ENCODE data around the gene SPATA7. TPM values are rescaled to one million over a fixed set of nuclear protein-coding genes. Genes with fewer than 3 reads are reported as not detected.
A peak's percentile ranks its signal among the peaks of the same experiment; 100 is the strongest.
"Not testable (repeated sequence)": the region's sequence is repeated elsewhere in the genome, so short reads cannot be mapped to it uniquely, and the experiment has no call there.

The SPATA7 gene
- total RNA-seq, 1 donor from 2014 or later = 9.6 TPM

DNA sequence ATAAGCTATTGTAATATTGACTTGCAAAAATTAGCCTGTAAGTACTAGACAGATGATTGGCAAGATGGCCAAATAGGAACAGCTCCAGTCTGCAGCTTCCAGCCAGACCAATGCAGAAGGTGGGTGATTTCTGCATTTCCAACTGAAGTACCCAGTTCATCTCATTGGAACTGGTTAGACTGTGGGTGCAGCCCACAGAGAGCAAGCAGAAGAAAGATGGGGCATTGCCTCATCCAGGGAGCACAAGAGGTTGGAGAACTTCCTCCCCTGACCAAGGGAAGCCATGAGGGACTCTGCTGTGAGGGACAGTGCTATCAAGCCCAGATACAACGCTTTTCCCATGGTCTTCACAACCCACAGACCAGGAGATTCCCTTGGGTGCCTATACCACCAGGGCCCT is 16.0 kb upstream of the SPATA7 start:
- no peak for DNase-seq (ENCODE audit: extremely low spot score in 2 of 2)
- intact Hi-C loops (cut with DNase I) = no loop called here
- Histone ChIP-seq H3K4me1 (no peaks in the 10 kb centered on the region), H3K27me3 (no peaks in the 10 kb centered on the region), H3K36me3 (no peaks in the 10 kb centered on the region), H3K9me3 (no peaks in the 10 kb centered on the region), H3K27ac (no peak overlapping the region), H3K4me3 (no peak overlapping the region)
- TF ChIP-seq, protein P1, sequence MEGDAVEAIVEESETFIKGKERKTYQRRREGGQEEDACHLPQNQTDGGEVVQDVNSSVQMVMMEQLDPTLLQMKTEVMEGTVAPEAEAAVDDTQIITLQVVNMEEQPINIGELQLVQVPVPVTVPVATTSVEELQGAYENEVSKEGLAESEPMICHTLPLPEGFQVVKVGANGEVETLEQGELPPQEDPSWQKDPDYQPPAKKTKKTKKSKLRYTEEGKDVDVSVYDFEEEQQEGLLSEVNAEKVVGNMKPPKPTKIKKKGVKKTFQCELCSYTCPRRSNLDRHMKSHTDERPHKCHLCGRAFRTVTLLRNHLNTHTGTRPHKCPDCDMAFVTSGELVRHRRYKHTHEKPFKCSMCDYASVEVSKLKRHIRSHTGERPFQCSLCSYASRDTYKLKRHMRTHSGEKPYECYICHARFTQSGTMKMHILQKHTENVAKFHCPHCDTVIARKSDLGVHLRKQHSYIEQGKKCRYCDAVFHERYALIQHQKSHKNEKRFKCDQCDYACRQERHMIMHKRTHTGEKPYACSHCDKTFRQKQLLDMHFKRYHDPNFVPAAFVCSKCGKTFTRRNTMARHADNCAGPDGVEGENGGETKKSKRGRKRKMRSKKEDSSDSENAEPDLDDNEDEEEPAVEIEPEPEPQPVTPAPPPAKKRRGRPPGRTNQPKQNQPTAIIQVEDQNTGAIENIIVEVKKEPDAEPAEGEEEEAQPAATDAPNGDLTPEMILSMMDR (IDR thresholded peaks at IDR 0.05) = no peak
- TF ChIP-seq POLR2A (IDR thresholded peaks at IDR 0.05) = no peak
- no peak for TF ChIP-seq POLR2AphosphoS5 (IDR thresholded peaks at IDR 0.05; ENCODE audit: insufficient read depth in 1 of 2, low read depth in 1 of 2)

DNA sequence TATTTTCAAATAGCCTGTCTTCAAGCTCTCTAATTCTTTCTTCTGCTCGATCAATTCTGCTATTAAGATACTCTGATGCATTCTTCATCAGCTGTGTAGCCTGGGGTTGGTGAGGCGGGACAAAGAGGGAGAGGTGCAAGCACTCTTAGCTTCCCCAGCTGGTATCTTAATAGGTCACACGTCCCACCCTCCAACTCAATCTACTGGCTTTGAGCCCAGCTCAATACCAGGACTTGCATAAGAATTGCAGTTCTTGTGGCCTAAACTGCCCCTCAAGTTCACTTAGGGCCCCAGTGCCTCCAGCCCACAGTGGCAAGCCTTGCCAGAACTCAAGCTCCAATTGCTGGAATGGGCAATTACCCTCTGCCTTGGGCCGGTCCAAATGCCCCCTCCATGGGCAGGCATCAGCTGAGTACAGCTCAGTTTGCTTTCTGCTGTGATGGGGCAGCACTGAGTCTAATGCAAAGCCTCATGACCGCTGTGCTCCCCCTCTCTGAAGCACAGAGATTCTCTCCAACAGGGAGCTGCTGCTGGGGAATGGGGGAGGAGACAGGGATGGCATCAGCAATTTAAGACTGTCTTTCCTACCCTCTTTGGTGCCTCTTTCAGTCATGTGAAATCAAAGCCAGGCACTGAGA is 5.6 kb upstream of the SPATA7 start:
- Histone ChIP-seq H3K36me3 (no peaks in the 10 kb centered on the region), H3K27ac (no peak overlapping the region), H3K4me1 (peaks cover 7% of the 10 kb centered on the region), H3K4me3 (no peak overlapping the region), H3K27me3 (no peaks in the 10 kb centered on the region), H3K9me3 (no peaks in the 10 kb centered on the region)
- intact Hi-C loops (cut with DNase I) = no loop called here
- TF ChIP-seq POLR2AphosphoS5 (IDR thresholded peaks at IDR 0.05; ENCODE audit: insufficient read depth in 1 of 2, low read depth in 1 of 2) = no peak
- no peak for TF ChIP-seq POLR2A (IDR thresholded peaks at IDR 0.05)
- TF ChIP-seq, protein P1 (IDR thresholded peaks at IDR 0.05) = no peak
- DNase-seq (ENCODE audit: extremely low spot score in 2 of 2) = no peak

DNA sequence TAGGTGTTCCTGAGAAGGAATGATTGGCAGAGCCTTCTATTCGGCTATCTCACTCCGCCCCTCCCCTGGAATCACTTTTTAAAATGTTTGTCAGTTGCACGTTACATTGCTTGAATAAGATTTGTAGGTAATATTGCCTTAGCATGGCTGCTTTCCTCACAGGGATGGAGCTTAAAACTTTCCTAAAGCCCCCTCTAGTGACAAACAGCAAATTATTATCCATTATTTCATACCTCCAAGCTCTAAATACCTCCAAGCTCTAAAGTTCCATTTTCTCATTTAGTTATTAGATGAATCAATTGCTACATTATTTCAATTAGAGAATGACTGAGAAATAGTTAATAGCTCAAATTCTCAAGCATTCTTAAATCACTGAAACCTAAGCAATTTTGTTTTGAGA is 5.1 kb upstream of the SPATA7 start:
- peaks cover 7% of the 10 kb centered on the region for H3K4me1 ChIP-seq
- intact Hi-C loops (cut with DNase I) = no loop called here
- no peak overlapping the region for H3K27ac ChIP-seq
- no peaks in the 10 kb centered on the region for H3K9me3 ChIP-seq
- DNase-seq (ENCODE audit: extremely low spot score in 2 of 2) = no peak
- H3K36me3 ChIP-seq = no peaks in the 10 kb centered on the region
- TF ChIP-seq, protein P1 (IDR thresholded peaks at IDR 0.05) = no peak
- TF ChIP-seq POLR2A (IDR thresholded peaks at IDR 0.05) (no peak), POLR2AphosphoS5 (IDR thresholded peaks at IDR 0.05; ENCODE audit: insufficient read depth in 1 of 2, low read depth in 1 of 2) (no peak)
- H3K4me3 ChIP-seq = no peak overlapping the region
- no peaks in the 10 kb centered on the region for H3K27me3 ChIP-seq

DNA sequence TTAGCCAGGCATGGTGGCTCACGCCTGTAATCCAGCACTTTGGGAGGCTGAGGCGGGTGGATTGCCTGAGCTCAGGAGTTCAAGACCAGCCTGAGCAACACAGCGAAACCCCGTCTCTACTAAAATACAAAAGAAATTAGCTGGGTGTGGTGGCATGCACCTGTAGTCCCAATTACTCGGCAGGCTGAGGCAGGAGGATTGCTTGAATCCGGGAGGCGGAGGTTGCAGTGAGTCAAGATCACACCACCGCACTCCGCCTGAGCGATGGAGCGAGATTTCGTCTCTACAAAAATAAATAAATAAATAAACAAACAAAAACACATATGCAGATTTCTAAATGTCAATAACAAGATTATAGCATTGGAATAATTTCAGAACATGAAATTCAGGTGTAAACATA is 3.8 kb upstream of the SPATA7 start:
- DNase-seq (ENCODE audit: extremely low spot score in 2 of 2); H3K36me3 ChIP-seq; H3K27me3 ChIP-seq; H3K4me3 ChIP-seq; H3K9me3 ChIP-seq; H3K27ac ChIP-seq; intact Hi-C loops (cut with DNase I): not testable (repeated sequence)
- peaks cover 13% of the 10 kb centered on the region for H3K4me1 ChIP-seq

DNA sequence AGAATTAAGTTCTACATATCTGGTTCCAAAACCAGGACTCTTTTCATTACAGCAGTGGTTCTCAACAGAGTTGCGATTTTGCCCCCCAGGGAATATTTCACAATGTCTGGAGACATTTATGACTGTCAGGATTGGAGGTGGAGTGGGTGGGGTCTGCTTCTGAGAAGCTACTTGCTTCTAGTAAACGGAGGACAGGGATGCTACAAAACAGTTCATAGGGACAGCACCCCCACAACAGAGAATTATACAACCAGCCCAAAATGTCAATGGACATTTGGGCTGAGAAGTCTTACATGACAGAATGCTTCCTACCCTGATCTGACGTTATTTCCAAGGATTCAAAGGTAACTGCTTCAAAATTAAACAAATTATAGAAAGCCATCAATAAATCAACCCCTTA is 739 bp upstream of the SPATA7 start:
- intact Hi-C loops (cut with DNase I) = no loop called here
- no peak for DNase-seq (ENCODE audit: extremely low spot score in 2 of 2)
- Histone ChIP-seq H3K36me3 (no peaks in the 10 kb centered on the region), H3K9me3 (no peaks in the 10 kb centered on the region), H3K4me3 (peak overlapping the region; percentile 79 to 94), H3K27ac (peak overlapping the region; percentile 79), H3K4me1 (peaks cover 14% of the 10 kb centered on the region), H3K27me3 (no peaks in the 10 kb centered on the region)
- no peak for TF ChIP-seq POLR2AphosphoS5 (IDR thresholded peaks at IDR 0.05; ENCODE audit: insufficient read depth in 1 of 2, low read depth in 1 of 2)
- TF ChIP-seq, protein P1 (IDR thresholded peaks at IDR 0.05) = no peak
- no peak for TF ChIP-seq POLR2A (IDR thresholded peaks at IDR 0.05)
